Mononuclear cell (primary cell): ENCODE measurements around the gene CALHM3. TPM values are rescaled to one million over a fixed set of nuclear protein-coding genes. Genes with fewer than 3 reads are reported as not detected.

Experiments used
- H3K27me3 ChIP-seq: 2 replicates; pipeline ENCODE4 v1.6.0; 2011; ENCODE audit warnings: low read length, control low read depth; ENCODE audit not compliant: insufficient read depth
- H3K4me1 ChIP-seq: 2 replicates; pipeline ENCODE4 v1.5.1; 2011; ENCODE audit warnings: mild to moderate bottlenecking, low read length, control low read depth; ENCODE audit not compliant: insufficient read depth
- H3K4me3 ChIP-seq: 2 replicates; pipeline ENCODE4 v1.5.1; 2011; ENCODE audit warnings: mild to moderate bottlenecking, low read length, moderate library complexity
- H3K9me3 ChIP-seq: 2 replicates; pipeline ENCODE4 v1.5.1; 2011; ENCODE audit warnings: low read depth, mild to moderate bottlenecking, control low read depth, low read length
- total RNA-seq: library from RNA; depleted of rRNA; stranded (reverse); fragments of >200 nt; gene quantifications from one replicate; pipeline ENCODE4 v1.2.3, GENCODE V29; 2012

Gene CALHM3
- total RNA-seq, 1 donor = not detected

DNA sequence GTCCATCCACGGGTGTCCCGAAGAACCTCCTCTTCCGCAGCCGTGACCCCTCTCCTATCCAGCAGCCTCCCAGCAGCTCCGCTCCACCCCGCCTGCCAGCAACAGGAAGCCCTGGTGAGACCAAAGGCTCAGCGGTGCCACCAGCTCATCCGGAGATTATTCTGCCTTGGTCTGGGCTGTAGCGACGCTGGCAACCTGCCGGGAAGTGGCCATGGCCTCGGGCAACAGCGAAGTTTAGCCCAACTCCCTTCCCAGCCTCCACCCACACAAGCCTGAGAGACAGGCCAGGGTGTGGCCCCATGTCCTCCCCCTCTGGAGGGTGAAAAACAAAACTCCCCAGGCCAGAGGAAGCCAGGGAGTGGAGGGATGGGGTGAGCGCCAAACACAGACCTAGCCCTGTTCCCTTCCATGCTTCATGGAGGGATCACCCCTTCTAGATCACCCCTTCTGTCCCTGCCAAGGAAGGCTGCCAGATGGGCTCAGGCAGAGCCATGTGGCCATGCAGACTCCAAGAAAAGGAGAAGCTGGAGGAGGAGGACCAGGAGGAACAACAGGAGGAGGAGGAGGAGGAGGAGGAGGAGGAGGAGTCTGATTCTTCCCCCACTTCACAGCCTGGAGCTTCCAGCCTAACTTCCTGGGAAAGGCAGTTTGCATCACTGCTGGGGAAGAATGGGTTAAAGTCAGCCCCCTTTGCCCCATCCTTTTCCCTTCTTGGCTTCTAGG lies 27.8 kb downstream of the CALHM3 start:
- no peaks in the 10 kb centered on the region for H3K27me3 ChIP-seq
- H3K4me1 ChIP-seq = peaks cover 57% of the 10 kb centered on the region
- no peaks in the 10 kb centered on the region for H3K9me3 ChIP-seq
- H3K4me3 ChIP-seq = peak overlapping the region; percentile 60

DNA sequence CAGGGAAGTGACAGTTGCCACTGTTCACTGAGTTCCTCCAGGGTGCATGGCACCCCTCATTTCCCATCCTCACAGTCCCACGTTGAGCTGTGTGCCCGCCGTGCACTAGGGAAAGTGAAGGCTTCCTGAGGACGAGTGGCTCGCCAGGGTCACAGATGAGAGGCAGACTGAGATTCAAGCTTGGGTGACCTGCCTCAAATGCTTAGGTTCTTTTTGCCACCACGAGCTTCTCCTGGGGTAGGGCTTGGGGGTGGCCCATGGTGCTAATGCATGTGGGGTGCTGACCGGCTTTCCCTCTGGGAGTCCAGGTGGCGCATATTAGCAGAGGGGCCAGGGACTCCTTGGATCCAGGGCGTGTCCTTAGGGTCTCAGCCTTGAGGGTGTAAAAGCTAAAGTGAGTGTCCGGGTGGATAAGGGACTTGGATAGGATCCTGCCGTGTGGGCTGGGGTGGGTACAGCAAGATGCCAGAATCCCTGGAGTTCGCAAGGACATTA lies 28.8 kb downstream of the CALHM3 start:
- Histone ChIP-seq H3K27me3 (no peaks in the 10 kb centered on the region), H3K4me1 (peaks cover 57% of the 10 kb centered on the region), H3K4me3 (peak overlapping the region; percentile 60), H3K9me3 (no peaks in the 10 kb centered on the region)

DNA sequence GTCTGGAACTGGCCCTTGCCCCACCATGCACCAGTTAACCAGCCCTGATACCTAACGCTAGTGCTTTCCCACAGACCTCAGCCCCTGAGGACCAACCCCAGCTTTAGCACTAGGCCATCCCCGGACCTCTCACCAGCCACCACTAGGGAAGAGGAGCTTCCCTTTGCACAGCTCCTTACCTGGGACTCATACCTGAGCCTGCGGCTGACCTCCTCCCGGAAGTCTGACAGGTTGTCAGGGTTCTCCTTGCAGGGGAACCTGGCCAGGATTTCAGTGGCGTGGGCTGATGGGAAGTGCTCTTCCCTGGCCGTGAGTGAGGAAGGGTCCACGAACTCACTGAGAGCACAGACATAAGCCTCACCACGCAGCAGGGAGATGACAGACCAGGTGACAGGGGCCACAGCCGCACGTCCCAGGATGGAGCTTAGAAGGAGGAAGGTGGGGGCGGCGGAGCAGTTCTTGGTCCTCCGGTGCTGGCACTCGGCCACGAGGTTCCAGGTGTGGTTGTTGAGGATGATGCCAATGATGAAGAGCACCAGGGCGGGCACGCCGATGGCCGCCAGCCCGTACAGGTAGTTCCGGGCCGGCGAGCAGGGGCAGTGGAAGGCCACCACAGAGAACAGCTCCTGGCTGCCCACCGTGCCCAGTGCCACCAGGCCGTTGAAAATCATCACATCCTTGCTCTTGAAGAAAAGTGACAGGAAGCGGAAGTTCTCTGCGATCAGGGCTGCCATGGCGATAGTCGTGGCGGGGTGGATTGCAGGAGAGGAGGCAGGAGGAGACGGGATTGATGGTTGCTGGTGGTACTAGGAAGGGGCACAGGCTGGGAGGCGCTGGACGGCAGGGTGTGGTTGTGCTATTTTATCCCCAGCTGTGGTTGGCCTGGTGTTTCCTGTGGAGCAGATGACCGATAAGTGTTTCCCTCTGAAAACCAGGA lies 29.6 kb downstream of the CALHM3 start:
- Histone ChIP-seq H3K4me1 (peaks cover 57% of the 10 kb centered on the region), H3K9me3 (no peaks in the 10 kb centered on the region), H3K27me3 (no peaks in the 10 kb centered on the region), H3K4me3 (no peak overlapping the region)

DNA sequence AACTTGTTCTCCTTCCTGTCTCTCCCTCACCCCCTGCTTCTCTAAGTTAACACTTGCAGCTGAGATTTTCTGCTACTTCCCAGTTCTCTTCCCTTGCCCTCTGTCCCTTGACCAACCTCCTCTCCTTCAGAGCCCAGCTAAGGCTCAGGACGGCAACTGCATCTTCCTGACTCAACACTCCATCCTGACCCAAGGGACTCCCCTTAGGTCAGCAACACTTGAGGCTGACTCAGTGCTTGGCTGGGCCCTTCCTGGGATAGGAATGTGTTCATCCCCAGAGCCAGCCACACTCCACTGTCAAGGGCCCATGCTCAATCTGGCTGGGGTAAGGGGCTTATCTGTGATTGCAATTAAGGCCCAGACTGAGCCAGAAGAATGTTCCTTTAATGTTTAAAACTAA lies 30.3 kb downstream of the CALHM3 start:
- no peaks in the 10 kb centered on the region for H3K27me3 ChIP-seq
- H3K9me3 ChIP-seq = no peaks in the 10 kb centered on the region
- H3K4me3 ChIP-seq = no peak overlapping the region
- peaks cover 53% of the 10 kb centered on the region for H3K4me1 ChIP-seq

DNA sequence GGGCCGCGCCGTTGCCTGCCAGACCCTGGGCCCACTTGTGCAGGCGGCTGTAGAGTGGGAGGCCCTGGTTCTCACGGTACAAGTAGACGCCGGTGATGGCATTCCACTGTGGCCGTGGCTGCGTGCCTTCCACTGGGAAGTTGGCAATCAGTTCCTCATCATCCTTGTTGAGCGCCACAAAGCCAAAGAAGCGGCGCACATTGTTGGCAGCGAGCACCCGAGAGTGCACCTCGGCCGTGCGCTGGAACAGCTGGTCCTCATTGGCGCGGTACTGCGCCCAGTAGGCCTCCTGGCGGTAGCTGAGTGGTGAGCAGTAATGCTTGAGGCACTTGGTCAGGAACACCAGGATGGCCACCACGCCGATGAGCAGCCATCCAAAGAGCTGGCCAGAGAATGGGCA lies 31.9 kb downstream of the CALHM3 start:
- Histone ChIP-seq H3K27me3 (no peaks in the 10 kb centered on the region), H3K4me3 (no peak overlapping the region), H3K4me1 (peaks cover 41% of the 10 kb centered on the region), H3K9me3 (no peaks in the 10 kb centered on the region)

DNA sequence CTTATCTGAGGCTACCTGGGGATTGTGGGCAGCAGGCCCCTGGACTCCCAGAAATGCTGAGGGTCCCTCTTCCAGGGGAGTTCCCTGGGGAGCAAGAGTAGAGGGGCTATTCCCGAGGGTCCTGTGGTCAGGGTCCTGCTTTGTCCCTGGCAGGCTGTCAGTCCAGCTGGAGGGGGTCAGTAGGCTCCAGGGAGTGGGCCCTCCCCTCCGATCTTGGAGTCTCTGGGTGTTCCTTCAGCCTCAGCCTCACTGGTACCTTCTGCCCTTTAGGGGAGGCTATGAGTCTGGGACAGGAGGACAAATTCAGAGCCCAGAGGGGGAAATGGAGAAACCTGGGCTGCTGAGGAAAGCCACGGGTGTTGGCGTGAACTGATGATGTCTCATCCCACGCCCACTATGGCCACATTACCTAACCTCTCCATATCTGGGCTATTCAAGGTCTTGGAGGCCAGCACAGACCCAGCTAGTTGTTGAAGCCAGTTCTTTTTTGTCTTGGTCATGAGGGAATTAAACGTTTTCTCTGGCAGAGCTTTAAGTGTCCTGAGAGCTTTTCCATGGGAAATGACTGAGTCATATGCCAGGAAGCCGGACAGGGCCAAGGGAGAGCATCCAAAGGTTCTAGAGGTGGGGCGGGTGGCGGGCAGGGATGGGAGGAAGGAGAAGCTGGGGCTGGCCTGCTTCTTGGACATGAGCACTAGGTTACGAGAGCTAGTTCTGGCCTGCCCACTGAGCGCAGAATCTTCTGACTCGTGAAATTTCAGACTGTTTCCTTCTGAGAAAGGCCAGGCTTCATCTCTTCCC lies 33.1 kb downstream of the CALHM3 start:
- no peak overlapping the region for H3K4me3 ChIP-seq
- no peaks in the 10 kb centered on the region for H3K27me3 ChIP-seq
- peaks cover 37% of the 10 kb centered on the region for H3K4me1 ChIP-seq
- H3K9me3 ChIP-seq = no peaks in the 10 kb centered on the region

DNA sequence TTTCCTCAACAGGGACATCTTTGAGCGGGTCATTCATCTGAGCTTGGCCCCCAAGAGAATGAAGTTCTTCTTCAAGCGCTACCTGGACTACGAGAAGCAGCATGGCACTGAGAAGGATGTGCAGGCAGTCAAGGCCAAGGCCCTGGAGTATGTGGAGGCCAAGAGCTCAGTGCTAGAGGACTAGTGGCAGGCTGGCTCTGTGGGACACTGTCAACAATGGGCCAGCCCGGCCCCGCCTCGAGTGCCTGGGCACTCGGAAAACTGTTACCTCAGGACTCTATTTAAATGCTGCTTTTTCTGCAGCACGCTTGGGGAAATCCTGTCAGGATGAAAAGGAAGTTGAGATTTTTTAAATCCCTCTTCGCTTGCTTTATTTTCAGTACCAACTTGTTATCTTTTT lies 33.7 kb downstream of the CALHM3 start:
- Histone ChIP-seq H3K4me1 (peaks cover 31% of the 10 kb centered on the region), H3K4me3 (no peak overlapping the region), H3K9me3 (no peaks in the 10 kb centered on the region), H3K27me3 (no peaks in the 10 kb centered on the region)

DNA sequence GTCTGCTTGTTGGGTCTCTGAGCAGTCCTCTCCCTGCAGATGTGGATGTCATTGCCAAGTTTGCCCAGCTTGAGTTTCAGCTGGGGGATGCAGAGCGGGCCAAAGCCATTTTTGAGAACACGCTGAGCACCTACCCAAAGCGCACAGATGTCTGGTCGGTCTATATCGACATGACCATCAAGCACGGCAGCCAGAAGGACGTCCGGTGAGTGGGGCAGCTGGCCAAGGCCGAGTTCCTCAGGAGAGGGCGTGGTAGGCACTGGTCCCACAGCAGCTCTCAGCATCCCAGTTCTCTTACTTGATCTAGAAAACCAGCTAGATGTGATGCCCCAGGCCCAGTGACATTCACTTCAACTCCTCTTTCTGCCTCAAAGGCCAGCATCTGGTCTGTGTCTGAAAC lies 34.6 kb downstream of the CALHM3 start:
- Histone ChIP-seq H3K27me3 (no peaks in the 10 kb centered on the region), H3K9me3 (no peaks in the 10 kb centered on the region), H3K4me3 (no peak overlapping the region)

DNA sequence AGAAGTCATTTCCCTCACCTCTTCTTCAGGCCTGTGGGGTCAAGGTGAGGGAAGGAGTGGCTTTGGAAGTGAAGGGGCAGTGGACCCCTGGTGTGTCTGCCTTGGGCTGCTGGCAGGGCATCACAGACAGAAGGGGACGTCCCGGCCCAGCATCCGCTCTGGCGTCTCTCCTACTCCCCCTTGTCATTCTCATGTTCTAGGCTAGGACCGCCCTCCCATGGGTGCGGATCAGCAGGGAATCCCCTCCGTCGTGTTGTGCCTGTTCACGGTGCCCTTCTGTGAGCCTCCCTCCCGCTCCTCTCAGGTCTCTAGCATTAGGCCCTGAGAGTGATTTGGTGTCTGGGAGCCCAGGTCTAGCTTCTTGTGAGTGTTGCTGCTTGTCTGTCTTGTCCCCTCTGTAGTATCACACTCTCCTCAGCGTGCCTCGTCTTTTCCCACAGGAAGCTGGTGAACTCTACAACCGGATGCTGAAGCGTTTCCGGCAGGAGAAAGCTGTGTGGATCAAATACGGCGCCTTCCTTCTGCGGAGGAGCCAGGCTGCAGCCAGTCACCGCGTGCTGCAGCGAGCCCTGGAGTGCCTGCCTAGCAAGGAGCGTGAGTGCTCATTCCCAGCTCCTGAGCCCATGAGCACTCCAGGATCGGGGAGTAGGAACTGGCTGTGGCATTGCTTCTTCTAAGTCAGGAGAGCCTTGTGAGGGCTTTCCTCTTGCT lies 35.4 kb downstream of the CALHM3 start:
- Histone ChIP-seq H3K9me3 (no peaks in the 10 kb centered on the region), H3K4me1 (peaks cover 13% of the 10 kb centered on the region), H3K4me3 (no peak overlapping the region), H3K27me3 (no peaks in the 10 kb centered on the region)

More for the DNA sequence above, 34.6 kb downstream of the CALHM3 start:
- H3K4me1 ChIP-seq = peaks cover 22% of the 10 kb centered on the region

DNA sequence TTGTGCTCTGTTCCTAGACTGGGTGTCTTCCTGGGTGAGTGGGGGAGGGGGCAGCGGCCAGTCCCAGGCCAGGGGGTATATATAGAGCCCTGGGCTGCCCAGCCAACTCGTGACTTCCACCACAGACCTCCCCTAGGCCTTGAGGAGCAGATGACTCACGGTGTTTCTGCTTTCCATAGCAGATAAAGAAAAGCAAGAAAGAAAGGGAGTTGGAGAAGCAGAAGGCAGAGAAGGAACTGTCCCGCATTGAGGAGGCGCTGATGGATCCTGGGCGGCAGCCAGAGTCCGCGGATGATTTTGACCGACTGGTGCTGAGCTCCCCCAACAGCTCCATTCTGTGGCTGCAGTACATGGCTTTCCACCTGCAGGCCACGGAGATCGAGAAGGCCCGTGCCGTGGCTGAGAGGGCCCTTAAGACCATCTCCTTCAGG lies 37.0 kb downstream of the CALHM3 start:
- H3K27me3 ChIP-seq = no peaks in the 10 kb centered on the region
- no peak overlapping the region for H3K4me3 ChIP-seq
- H3K9me3 ChIP-seq = no peaks in the 10 kb centered on the region
- peaks cover 7% of the 10 kb centered on the region for H3K4me1 ChIP-seq

DNA sequence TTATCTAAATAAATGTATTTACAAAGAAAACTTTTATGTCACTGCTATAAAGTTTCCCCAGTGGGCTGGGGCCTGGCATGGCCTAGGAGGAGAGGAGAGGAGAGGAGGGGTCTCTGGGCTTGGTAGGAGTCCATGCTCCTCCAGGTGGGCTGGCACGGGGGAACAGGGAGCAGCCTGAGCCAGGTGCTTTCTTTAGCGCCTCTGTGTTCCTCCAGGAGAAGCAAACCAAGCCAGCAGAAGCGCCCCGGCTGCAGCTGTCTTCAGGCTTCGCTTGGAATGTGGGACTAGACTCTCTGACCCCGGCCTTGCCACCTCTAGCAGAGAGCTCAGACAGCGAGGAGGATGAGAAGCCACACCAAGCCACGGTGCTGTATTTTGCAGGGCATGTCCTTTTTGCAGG lies 37.4 kb downstream of the CALHM3 start:
- H3K4me3 ChIP-seq = no peak overlapping the region
- H3K27me3 ChIP-seq = no peaks in the 10 kb centered on the region
- no peaks in the 10 kb centered on the region for H3K9me3 ChIP-seq
- peaks cover 2% of the 10 kb centered on the region for H3K4me1 ChIP-seq

DNA sequence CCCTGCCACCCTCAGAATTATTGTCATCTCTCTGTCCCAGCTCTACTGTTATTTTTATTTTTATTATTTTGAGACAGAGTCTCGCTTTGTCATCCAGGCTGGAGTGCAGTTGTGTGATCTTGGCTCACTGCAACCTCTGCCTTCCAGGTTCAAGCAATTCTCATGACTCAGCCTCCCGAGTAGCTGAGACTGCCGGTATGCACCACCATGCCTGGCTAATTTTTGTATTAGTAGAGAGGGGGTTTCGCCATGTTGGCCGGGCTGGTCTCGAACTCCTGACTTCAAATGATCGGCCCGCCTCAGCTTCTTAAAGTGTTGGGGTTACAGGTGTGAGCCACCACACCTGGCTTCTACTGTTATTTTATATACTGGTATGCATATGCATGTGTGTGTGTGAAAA lies 37.8 kb downstream of the CALHM3 start:
- Histone ChIP-seq H3K4me3 (no peak overlapping the region), H3K4me1 (no peaks in the 10 kb centered on the region), H3K9me3 (no peaks in the 10 kb centered on the region), H3K27me3 (no peaks in the 10 kb centered on the region)

DNA sequence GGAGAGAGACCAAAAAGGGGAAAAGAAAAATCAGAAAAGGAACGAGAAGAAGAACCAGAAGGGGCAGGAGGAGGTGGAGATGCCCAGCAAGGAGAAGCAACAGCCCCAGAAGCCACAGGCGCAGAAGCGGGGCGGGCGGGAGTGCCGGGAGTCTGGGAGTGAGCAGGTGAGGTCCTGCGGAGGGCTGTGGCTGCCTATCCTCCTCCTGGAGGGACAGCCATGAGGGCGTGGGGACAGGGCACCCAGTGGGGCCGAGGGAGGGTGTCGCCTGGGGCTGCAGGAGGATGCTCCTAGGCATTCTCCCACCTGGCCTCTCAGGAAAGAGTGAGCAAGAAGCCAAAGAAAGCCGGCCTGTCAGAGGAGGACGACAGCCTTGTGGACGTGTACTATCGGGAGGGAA lies 38.6 kb downstream of the CALHM3 start:
- Histone ChIP-seq H3K4me3 (no peak overlapping the region), H3K9me3 (no peaks in the 10 kb centered on the region), H3K27me3 (no peaks in the 10 kb centered on the region), H3K4me1 (no peaks in the 10 kb centered on the region)

DNA sequence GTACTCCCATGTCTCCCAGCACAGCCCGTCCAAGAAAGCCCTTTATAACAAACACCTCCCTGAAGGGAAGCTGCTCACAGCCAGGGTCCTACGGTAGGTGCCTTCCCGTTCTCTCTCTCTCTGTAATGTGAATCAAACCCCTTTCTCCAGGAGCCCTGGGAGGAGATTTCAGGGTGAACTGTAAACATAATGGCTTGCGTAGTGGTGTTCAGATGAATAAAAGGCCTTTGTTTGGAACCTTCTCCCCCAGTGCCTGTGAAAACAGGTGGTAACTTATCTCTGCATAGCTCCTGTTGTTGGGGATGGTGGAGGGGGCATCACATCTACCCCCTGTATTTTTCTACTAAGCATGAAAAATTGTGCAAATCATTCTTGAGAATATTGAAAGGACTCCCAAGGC lies 39.3 kb downstream of the CALHM3 start:
- Histone ChIP-seq H3K4me1 (no peaks in the 10 kb centered on the region), H3K4me3 (no peak overlapping the region)

More for the DNA sequence above, 39.3 kb downstream of the CALHM3 start:
- Histone ChIP-seq H3K9me3 (no peaks in the 10 kb centered on the region), H3K27me3 (no peaks in the 10 kb centered on the region)
